Activated gamma-delta T cell treated with anti-CD3 and anti-CD28 coated beads, Interleukin-2, amount 50 U/mL, for 16 hours (primary cell): ENCODE results near the gene OSCP1.
A peak's percentile ranks its signal among the peaks of the same experiment; 100 is the strongest.

ENCODE experiments used
- DNase-seq: peaks from one replicate; pipeline ENCODE4 v3.0.0-alpha.2; 2020; ENCODE audit warnings: low read depth

OSCP1 gene

DNA sequence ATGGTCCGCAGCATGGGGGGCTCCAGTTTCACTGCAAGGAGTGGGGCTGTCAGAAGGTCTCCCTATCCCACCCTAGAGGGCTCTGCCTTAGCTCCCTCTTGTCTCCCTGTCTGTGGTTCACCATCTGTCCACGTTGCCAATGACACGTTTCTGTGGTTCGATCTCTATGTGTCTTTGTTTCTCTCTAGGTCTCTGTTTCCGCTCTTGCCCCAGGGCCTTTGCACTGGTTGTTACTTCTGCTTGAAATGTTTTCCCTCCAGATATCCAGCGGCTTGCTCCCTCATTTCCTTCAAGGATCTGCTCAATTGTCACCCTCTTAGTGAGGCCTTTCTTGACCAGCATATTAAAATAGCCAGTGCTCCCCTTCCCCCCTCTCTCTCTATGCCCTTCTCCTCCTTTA is 22.4 kb upstream of the OSCP1 start:
- DNase-seq = no peak

DNA sequence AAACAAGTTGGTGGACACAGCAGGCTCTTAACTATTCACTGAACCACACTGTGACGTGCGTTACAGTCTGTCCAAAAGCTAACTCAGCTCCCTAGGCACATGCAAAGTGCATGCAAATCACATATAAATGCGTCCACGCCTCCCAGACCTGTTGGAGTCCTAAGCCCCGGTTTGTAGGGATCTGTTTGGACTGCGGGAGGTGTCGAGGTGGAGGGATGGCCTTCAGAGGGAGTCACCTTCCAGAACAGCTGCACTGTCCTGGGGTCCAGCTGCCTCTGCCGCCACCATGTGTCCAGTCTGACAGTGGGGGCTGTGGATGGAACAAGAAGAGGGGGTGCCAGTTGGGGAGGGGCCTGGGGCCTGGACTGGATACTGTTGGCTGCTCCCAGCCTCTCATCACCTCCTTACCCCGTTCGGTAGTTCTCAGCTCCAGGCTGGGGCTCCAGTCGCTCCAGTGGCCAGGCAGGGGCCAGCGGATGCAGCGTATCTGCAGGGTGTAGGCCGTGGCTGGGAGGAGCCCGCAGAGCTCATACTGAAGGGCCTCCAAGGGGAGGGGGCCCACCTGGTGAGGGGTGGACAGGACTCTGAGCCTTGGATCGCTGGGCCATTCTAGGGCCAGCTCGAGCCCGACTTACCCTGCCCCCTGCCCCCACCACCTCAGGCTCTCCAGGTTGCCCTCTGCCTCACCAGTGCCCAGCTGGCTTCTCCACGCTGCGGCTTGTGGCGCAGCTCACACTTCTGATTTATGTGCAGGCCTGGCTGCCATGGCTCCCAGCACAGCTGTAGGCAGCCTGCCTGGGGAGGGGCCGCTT is 21.8 kb upstream of the OSCP1 start:
- no peak for DNase-seq

DNA sequence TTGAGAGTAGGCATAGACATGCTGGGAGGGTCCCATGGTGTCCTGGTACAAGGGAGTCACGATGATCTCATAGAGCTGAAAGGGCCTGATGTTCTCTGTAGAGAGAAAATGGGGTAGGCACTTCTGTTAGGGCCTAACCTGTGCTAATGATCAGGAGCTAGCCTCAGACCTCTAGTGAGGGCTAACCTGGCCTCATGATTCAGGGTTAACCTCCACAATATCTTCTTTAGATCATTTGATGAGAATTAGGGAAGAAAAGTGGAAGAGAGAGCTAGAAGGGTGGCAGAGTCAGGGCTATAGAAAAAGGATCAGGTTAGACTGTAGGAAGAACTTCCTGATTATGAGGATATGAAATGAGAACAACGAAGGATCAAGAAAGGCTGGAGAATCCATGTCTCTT is 18.9 kb upstream of the OSCP1 start:
- DNase-seq = no peak

DNA sequence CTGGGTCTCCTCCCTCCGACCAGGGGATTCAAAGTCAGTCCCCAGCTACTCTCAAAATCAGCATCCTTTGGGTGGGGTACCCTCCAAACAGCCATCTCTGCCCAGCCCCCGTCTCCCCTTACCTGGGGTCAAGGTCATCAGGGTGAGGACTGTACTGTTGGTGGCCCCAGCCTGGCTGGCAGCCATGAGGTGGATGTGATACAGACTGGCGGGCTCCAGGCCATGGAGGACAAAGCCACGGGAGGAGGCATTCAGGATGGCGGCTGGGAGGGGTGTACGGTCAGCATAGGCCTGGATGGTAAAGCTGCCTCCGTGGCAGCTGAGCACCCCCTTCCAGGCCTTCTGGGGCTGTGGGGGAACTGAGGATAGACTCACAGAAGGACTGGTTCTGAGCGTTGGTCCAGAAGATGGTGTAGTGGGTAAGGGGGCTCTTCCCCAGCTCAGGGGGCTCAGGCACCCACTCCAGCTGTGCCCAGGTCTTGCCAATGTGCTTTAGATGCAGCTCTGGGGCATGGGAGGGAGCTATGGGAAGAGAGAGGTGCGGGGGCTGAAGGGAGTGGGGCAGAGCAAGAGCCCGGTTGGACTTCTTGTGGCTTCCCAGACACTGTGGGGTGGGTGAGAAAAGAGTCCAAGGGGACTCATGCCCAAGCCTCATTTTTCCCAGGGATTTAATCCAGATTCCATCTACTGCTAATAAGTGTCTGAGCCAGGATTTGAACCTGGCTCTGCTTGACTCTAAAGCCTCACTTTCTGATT is 17.6 kb upstream of the OSCP1 start:
- no peak for DNase-seq

GRCh38 chr1:36467027-36467410 is 16.8 kb upstream of the OSCP1 start:
- no peak for DNase-seq

- DNase-seq = no peak
Observed at GRCh38 chr1:36466370-36467026, 16.2 kb upstream of the OSCP1 start.

GRCh38 chr1:36465731-36466369 is 15.6 kb upstream of the OSCP1 start:
- DNase-seq = no peak

DNA sequence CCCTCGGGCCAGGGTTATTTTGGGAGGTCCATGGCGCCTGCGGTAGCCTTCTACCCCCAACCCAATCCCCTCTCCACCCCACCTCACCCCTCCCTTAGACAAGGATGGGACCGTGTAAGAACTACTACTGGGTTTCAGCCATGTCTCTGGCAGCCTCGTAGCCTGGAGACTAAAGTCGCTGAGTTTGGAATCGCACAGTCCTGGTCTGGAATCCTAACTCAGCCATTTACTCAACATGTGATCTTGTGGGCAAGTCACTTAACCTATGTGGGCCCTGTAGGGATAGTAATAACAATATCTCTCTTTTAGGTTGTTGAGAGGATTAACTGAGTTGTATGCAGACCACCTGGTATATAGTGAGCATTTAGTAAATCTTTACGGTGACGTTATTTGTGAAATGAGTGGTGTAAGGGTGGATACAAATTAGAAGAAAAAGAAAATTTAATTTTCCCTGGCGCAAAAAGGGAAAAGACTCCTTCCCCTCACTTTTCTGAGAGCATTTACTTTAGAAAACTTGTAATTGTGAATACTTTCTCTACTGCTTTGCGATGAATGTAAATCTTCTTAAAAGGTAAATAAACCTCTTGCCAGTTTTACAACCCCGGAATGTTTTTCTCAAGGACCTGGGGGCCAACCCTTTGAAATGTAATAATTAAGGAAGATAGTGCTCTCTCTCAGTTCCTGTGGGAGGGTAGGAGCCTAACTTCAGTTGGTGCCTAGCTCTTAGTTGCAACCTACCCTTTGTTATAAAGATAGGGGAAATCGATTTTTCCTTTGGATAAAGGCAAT is 14.5 kb upstream of the OSCP1 start:
- DNase-seq = no peak

GRCh38 chr1:36463803-36464604 is 13.8 kb upstream of the OSCP1 start, which contains the start of gene MRPS15:
MRPS15 (minus strand) TSS chr1:36464384; CDS start chr1:36464275, 109 bp downstream.
- peak; percentile 90 for DNase-seq

DNA sequence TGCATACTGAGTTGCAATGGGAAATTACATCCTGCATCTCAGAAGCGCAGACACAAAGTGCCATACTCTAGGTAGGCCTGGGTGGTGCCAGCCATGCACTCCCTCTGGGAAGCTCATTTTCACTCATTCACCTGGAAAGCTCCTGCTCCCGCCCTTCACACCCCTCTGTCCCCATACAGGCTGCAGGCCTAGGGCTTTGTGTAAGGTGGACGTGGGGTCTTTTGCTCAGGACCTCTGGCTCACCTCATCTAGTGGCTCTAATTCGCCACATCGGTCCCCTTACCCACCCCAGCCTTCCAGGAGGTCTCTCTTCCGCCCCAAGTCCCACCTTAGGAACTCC is 13.2 kb upstream of the OSCP1 start:
- no peak for DNase-seq

GRCh38 chr1:36458910-36459309 is 8.7 kb upstream of the OSCP1 start:
- no peak for DNase-seq

DNA sequence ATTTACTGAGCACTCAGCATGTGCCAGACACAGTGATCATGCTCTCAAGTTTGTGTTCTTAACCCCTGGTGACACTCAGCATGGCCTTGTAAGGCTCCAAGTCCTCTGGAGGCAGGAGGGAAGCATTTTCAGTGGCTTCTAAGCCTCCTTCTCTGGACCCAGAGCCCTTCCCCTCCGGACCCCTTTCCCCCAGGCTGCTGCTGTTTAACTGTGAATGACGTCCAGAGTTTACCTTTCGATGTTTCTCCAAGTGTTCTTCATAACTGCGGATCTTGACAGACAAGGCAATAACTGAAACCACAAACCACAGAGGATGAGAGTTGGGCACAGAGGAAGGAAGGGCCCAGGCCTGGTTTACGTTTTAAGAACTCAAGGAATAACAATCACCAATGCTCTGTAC is 7.4 kb upstream of the OSCP1 start:
- no peak for DNase-seq

DNA sequence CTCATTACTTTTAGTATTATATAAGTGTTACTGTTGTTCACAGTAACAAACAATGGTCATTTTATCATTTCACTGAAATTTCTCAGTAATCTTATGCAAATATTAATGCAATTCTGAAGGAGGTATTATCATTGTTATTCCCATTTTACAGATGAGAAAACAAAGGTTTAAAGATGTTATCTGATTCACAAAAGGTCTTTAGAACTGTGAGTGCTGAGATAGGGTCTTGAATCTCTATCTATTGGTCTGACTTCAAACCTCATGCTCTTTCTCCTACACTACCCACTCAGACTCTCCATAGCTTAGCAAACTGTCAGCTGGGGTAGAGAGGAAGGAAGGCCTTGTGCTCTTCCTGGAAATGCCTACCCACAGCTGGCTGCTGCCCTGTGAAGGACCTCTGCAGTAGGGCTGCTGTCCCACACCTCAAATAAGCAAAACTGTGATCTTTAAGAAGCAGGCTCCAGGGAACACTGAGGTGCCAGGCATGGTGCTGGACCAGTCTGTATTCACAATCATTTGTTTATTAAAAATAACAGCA is 6.2 kb upstream of the OSCP1 start:
- no peak for DNase-seq

DNA sequence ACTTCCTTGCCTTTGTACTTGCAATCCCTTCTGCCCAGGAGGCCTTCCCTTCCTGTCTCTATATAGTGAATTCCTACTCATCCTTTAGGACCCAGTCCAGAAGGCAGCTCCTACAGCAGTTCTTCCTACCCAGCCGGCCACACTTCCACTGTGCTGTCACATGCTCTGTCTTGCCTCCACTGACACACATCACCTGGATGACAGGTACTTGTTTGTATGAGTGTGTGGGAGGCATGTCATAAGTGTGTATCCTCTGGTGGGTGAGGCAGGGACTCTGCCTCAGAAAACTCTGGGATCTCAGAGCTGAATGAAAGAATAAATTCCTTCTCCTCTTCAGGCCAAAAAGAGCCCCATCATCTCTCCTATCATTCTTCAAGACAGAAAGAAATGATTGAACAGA is 5.1 kb upstream of the OSCP1 start:
- DNase-seq = no peak

DNA sequence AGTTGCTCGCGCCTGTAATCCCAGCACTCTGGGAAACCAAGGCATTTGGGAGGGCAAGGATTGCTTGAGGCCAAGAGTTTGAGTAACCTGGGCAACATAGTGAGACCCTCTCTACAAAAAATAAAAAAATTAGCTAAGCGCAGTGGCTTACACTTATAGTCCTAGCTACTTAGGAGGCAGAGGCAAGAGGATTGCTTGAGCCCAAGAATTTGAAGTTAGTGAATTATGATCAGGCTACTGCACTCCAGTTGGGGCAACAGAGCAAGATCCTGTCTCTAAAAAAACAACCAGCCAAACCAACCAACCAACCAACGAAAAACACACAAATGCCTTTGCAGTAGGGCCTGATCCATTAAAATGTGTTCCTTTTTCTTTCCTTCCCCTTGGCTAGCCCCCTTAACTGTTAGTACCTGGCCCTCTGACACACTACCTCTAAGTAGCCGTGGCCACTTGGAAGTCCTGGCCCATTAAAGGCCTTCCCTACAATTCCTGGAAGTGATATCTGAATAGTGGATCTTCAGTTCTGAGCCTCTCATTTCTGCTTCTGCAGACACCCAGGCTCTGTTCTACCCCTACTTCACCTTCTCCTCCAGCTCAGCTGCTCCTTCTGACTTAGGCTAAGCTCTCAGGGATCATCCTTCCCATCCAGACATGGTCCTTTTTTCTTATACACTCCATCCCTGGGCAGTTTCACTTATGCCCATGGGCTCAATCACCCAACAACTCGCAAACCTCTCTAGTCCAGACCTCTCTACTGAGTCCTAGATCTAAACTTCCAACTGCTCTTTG is 3.5 kb upstream of the OSCP1 start:
- DNase-seq = no peak

DNA sequence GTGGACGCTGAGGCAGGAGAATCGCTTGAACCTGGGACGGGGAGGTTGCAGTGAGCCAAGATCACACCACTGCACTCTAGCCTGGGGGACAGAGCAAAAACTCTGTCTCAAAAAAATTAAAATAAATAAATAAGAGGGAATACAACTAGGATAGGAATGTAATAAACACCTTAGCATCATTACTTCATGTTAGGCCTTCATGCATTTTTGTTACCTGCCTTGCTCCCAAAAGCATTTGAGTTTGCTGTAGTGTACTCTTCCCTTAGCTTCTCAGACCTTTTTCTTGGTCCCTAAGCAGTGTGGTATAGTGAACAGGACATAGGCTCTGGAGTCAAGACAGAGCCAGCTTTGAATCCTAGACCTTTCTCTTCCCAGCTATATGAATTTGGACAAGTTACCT is 2.8 kb upstream of the OSCP1 start:
- DNase-seq = no peak

- DNase-seq = no peak
Observed at GRCh38 chr1:36450919-36451305, 661 bp upstream of the OSCP1 start.

DNA sequence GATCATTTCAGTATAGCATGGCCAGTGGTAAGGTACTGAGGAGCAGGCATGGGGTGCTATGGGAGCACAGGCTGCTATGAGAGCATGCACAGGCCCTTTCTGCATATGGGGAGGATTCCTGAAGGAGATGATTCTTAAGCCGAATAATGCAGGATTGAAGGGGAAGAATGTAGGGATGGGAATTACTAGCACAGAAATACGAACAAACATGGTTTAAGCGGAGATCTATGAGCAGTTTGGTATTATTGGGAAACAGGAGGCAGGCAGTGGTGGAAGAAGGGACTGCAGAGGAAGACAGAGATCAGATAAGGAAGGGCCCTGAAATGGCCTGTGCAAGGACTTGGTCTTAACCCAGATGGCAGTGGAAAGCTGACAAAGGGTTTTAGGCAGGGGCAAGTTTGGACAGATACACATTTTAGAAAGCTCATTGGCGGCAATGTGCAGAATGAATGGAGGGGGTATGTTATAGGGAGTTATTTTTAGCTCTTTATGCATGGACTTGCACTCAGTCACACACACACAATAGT is 1.7 kb downstream of the OSCP1 start:
- DNase-seq = no peak

DNA sequence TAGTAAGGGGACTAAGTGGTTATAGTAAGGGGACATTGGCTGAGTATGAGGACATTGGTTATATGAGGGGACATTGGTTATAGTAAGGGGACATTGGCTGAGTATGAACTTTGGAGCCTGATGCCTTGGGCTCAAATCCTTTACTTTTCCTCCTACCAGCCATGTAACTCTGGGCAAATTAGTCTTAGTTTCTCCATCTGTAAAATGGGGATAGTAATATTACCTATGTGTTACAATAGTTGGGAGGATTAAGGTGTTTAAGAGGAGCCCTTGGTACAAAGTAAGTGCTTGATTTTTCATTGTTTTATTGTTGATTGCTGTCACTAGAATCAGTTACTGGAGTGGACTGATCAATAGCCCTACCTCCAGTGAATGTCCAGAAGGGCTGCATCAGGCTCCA is 2.8 kb downstream of the OSCP1 start:
- no peak for DNase-seq

- no peak for DNase-seq
Observed at GRCh38 chr1:36446746-36447145, 3.5 kb downstream of the OSCP1 start.
